Motor neuron (in vitro differentiated cells): ENCODE measurements around the gene PWWP2A. TPM values are rescaled to one million over a fixed set of nuclear protein-coding genes. Genes with fewer than 3 reads are reported as not detected.
"Not testable (repeated sequence)": the region's sequence is repeated elsewhere in the genome, so short reads cannot be mapped to it uniquely, and the experiment has no call there.

Experiments
- ATAC-seq, 8 experiments: fragments of 200-7000 bp; cut with Tn5 transposase; replicated peaks in 6 of 8; 2 replicates each; pipeline ENCODE4 v1.8.0; 2021; ENCODE audit warnings: mild to moderate bottlenecking in 8 of 8, moderate library complexity in 8 of 8
- H3K27ac ChIP-seq, 2 donors: fragments of 250-450 bp; sonication (Bioruptor Pico); 2 replicates each; pipeline ENCODE4 v1.9.0; 2021; ENCODE audit warnings: antibody characterized with exemption in 2 of 2, mild to moderate bottlenecking in 2 of 2, moderate library complexity in 1 of 2
- H3K4me1 ChIP-seq, 2 donors: fragments of 250-450 bp; sonication (Bioruptor Pico); replicated peaks in 1 of 2; 2 replicates each; pipeline ENCODE4 v1.6.1; 2021; ENCODE audit warnings: antibody characterized with exemption in 2 of 2, mild to moderate bottlenecking in 2 of 2, moderate library complexity in 1 of 2
- H3K4me3 ChIP-seq, 5 donors: fragments of 250-450 bp; sonication (Bioruptor Pico); 2 replicates each; pipeline ENCODE4 v1.9.0; 2021; ENCODE audit warnings: antibody characterized with exemption in 5 of 5, mild to moderate bottlenecking in 5 of 5, moderate library complexity in 4 of 5
- WGBS, 10 experiments: fragments of 450-650 bp; shearing (Covaris generic); methylation state at CpG; one replicate each; pipeline ENCODE4 v1.0.0; 2022; 5-methylcytosine and 5-hydroxymethylcytosine counted together
- in situ Hi-C, 9 experiments: fragments of 400-800 bp; cut with MboI; loops; one replicate each; pipeline ENCODE4 v1.15.0; 2021; ENCODE audit warnings: low sequenced_read_pairs in 9 of 9, low pct_unique_long_range_greater_than_20kb in 2 of 9; ENCODE audit not compliant: unreplicated experiment in 9 of 9
- total RNA-seq, 8 experiments: library from RNA; unstranded; fragments of 300-600 nt; gene quantifications; 2 replicates each; pipeline versions ENCODE4 v1.2.3 to v1.2.4, GENCODE V29; 2022

Gene PWWP2A
- total RNA-seq, 8 experiments from 2014 or later: 10.6 to 27.8 (median 22.7) TPM

- 67 to 100% (median 89%) methylated on average over 1 to 6 of the region's 6 CpGs for WGBS, 10 experiments
- H3K4me3 ChIP-seq: no peak overlapping the region
- in situ Hi-C loops: no loop called here
- no peak overlapping the region for H3K27ac ChIP-seq
- peaks cover 2% of the 10 kb centered on the region in 2 donors for H3K4me1 ChIP-seq
- no peak for ATAC-seq
These were observed 35.9 kb upstream of the PWWP2A start for GRCh38 chr5:160155017-160155750.

DNA sequence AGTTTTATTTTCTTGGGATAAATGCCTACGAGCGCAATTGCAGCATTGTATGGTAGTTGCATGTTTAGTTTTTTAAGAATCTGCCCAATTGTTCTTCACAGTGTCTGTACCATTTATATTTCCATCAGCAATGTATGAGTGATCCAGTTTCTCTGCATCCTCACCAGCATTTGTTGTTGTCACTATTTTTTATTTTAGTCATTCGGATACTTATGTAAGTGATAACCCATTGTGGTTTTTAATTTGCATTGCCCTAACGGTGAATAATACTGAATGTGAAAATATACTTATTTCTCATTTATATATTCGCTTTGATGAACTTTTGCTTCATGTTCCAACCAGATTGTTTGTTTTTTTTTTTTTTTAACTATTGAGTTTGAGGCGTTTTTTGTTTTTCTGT is 33.7 kb upstream of the PWWP2A start:
- no peaks in the 10 kb centered on the region for H3K4me1 ChIP-seq
- no peak overlapping the region for H3K4me3 ChIP-seq
- no peak for ATAC-seq
- in situ Hi-C loops: no loop called here
- no peak overlapping the region for H3K27ac ChIP-seq
- WGBS, 10 experiments: 52 to 100% (median 81%) methylated on average over 2 to 6 of the region's 6 CpGs

- no peak overlapping the region for H3K4me3 ChIP-seq
- in situ Hi-C loops: no loop called here
- H3K27ac ChIP-seq: no peak overlapping the region
- no peak for ATAC-seq
- H3K4me1 ChIP-seq: no peaks in the 10 kb centered on the region
- WGBS, 10 experiments: 60 to 100% (median 90%) methylated on average over 1 of the region's 1 CpG; no CpG with 5 or more reads in 6 of the 10 experiments
These were observed 33.0 kb upstream of the PWWP2A start for GRCh38 chr5:160152287-160152686.

GRCh38 chr5:160151017-160151416 is 31.8 kb upstream of the PWWP2A start:
- H3K4me1 ChIP-seq: peaks cover 5 to 6% of the 10 kb centered on the region in 2 donors
- in situ Hi-C loops: no loop called here
- H3K4me3 ChIP-seq: no peak overlapping the region
- no peak overlapping the region for H3K27ac ChIP-seq
- WGBS, 10 experiments: 82 to 100% (median 86%) methylated on average over 1 to 3 of the region's 3 CpGs; no CpG with 5 or more reads in 3 of the 10 experiments
- ATAC-seq: no peak

DNA sequence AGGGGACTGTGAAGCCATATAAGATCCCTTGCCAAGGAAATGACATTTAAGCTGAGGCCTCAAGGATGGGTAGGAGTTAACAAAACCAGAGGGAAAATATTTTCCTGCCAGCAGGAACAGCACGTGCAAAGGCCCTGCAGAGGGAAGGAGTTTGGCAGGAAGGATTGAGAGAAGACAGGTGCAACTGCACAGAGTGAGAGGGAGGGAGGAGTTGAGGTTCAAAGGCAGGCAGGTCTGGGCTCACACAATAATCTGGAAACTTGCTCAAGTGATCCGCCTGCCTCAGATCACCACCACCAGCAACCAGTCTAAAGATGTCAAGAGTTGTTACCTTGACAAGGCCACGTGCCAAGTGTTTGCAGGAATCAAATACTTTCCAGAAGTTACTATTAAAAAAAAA is 31.1 kb upstream of the PWWP2A start:
- Histone ChIP-seq H3K27ac (no peak overlapping the region), H3K4me1 (peaks cover 5 to 6% of the 10 kb centered on the region in 2 donors), H3K4me3 (no peak overlapping the region)
- 0 to 100% (median 84%) methylated on average over 1 to 3 of the region's 3 CpGs; no CpG with 5 or more reads in 2 of the 10 experiments for WGBS, 10 experiments
- ATAC-seq: no peak
- in situ Hi-C loops: no loop called here

GRCh38 chr5:160144436-160144835 is 25.2 kb upstream of the PWWP2A start:
- WGBS, 10 experiments: 67 to 100% (median 80%) methylated on average over 1 to 7 of the region's 7 CpGs; no CpG with 5 or more reads in 1 of the 10 experiments
- in situ Hi-C loops, ATAC-seq, H3K4me3 ChIP-seq, H3K27ac ChIP-seq, H3K4me1 ChIP-seq: not testable (repeated sequence)

DNA sequence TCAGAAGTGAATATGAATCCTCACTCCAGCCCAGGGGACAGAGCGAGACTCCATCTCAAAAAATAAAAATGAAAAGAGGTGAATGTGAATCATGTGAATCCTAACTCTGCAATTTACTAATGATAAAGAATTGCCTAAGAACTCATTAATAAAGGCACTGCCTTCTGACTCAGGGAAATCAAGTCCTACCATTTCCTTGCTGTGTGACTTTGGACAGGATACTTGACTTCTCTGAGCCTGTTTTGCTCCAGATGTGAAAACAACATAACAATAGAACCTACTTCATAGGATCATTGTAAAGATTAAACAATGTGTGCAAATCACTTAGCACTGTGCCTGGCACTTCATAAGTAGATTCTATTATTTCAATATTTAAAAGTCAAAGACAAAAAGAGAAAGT is 15.1 kb upstream of the PWWP2A start:
- H3K4me1 ChIP-seq: peaks cover 9 to 16% of the 10 kb centered on the region in 2 donors
- WGBS, 10 experiments: 38 to 100% (median 100%) methylated on average over 1 of the region's 1 CpG; no CpG with 5 or more reads in 3 of the 10 experiments
- ATAC-seq: no peak
- H3K4me3 ChIP-seq: no peak overlapping the region
- in situ Hi-C loops: no loop called here
- H3K27ac ChIP-seq: no peak overlapping the region

GRCh38 chr5:160133918-160134304 is 14.7 kb upstream of the PWWP2A start:
- 38 to 100% (median 66%) methylated on average over 1 to 2 of the region's 7 CpGs; no CpG with 5 or more reads in 2 of the 10 experiments for WGBS, 10 experiments
- peak overlapping the region; percentile 53 to 66 for H3K27ac ChIP-seq
- peaks cover 9 to 16% of the 10 kb centered on the region in 2 donors for H3K4me1 ChIP-seq
- ATAC-seq: peak; percentile 16 to 57 (median 40)
- in situ Hi-C loops: no loop called here
- H3K4me3 ChIP-seq: no peak overlapping the region

DNA sequence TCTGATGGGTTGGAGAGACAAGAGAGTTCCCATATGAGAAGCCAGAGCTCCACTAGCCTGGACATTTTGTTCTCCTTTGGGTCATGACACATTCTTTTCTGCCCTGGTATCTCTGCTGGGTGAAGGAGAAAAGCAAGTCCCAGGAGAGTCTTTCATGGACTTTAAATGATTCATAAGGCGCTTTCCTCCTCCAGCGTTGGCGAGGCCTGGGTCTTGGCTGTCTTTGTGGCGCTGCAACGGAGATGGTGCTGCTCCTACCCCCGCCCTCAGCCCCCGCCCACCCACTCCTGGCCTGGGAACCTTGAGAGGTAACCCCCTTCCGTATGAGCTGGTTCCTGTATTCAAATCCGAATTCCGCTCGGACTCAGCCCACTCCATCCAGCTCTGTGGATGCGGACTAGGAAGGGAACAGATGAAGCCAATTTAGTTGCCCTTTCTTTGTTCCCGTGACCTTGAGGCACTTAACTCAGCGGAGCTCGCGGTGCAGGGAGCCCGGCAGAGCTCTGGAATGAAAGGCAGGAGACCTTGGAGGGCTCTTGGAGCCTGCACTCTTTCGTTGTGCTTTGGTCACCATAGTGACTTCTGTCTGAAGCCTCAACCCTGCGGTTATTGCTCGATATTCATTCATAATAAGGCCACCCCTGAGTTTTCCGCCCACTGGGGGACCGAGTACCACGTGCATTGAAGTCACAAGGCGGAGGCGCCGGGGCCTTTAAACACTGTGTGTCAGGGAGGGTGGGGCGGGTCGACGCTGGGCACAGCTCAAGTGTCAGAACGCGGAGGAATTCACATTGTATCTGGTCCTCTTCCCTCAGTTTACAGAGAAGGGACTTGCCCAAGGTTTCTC is 14.0 kb upstream of the PWWP2A start:
- peak; percentile 65 to 98 (median 94) for ATAC-seq
- Histone ChIP-seq H3K4me3 (peak overlapping the region in 2 of 5 donors; percentile 1 to 4), H3K27ac (peak overlapping the region; percentile 53 to 66), H3K4me1 (peaks cover 9 to 16% of the 10 kb centered on the region in 2 donors)
- 3 to 22% (median 8%) methylated on average over 2 to 8 of the region's 31 CpGs; no CpG with 5 or more reads in 4 of the 10 experiments for WGBS, 10 experiments
- in situ Hi-C loops: no loop called here

- in situ Hi-C loops: no loop called here
- 40 to 97% (median 92%) methylated on average over 2 to 6 of the region's 6 CpGs; no CpG with 5 or more reads in 3 of the 10 experiments for WGBS, 10 experiments
These were observed 10.6 kb upstream of the PWWP2A start for GRCh38 chr5:160129841-160130240.

DNA sequence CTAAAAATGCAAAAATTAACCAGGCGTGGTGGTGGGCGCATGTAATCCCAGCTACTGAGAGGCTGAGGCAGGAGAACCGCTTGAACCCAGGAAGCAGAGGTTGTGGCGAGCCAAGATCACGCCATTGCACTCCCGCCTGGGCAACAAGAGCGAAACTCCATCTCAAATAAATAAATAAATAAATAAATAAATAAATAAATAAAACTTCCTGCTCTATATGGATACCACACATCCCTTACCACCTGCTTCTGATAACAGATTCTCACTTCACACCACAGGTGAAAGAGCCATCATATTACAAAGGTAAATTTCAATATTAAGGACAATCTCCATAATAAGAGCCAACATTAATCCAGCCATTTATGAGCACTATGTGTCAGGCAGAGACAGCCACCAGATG is 9.4 kb upstream of the PWWP2A start:
- Histone ChIP-seq H3K4me3 (no peak overlapping the region), H3K4me1 (peaks cover 5 to 10% of the 10 kb centered on the region in 2 donors), H3K27ac (no peak overlapping the region)
- in situ Hi-C loops: no loop called here
- WGBS, 10 experiments: 97 to 100% (median 100%) methylated on average over 3 to 7 of the region's 7 CpGs; no CpG with 5 or more reads in 7 of the 10 experiments
- no peak for ATAC-seq

More at GRCh38 chr5:160129841-160130240, 10.6 kb upstream of the PWWP2A start:
- no peak for ATAC-seq
- H3K27ac ChIP-seq: no peak overlapping the region
- peaks cover 9 to 16% of the 10 kb centered on the region in 2 donors for H3K4me1 ChIP-seq
- H3K4me3 ChIP-seq: no peak overlapping the region

GRCh38 chr5:160119905-160120266 is 636 bp upstream of the PWWP2A start:
- WGBS, 10 experiments: 0 to 100% (median 13%) methylated on average over 1 to 7 of the region's 12 CpGs; no CpG with 5 or more reads in 3 of the 10 experiments
- peak overlapping the region; percentile 22 to 35 (median 31) for H3K4me3 ChIP-seq
- H3K27ac ChIP-seq: no peak overlapping the region
- no peak for ATAC-seq
- H3K4me1 ChIP-seq: peaks cover 4 to 7% of the 10 kb centered on the region in 2 donors
- in situ Hi-C loops: no loop called here
